ENCODE data around the gene IZUMO1.

DNA sequence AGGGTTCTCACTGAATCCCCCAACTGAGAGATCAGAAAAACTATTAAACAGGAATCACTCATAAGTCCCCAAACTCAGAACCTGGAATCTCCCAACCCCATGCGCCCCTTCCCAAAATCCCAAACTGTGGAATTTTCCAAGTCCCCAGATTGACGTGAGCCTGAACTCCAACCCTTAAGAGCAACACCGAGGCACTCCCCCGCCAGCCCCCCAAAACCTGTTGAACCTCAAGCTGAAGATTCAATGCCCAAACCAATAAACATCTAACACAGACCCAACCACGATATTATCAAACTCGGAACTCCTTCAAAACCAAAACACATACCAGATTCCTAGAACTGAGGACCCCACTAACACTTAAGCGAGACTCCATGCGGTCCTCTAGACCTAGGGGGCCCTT is 599 bp downstream of the IZUMO1 start:
- TF ChIP-seq, protein P1, sequence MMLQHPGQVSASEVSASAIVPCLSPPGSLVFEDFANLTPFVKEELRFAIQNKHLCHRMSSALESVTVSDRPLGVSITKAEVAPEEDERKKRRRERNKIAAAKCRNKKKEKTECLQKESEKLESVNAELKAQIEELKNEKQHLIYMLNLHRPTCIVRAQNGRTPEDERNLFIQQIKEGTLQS (IDR thresholded peaks at IDR 0.05; ENCODE audit: insufficient read depth, low read depth, low read length): no peak
- no peak for TF ChIP-seq BACH1 (IDR thresholded peaks at IDR 0.05; ENCODE audit: low read length)
- no peak for TF ChIP-seq NANOG (IDR thresholded peaks at IDR 0.05; ENCODE audit: insufficient read depth, low read depth, low read length, poor library complexity, severe bottlenecking)
- TF ChIP-seq, protein P2, sequence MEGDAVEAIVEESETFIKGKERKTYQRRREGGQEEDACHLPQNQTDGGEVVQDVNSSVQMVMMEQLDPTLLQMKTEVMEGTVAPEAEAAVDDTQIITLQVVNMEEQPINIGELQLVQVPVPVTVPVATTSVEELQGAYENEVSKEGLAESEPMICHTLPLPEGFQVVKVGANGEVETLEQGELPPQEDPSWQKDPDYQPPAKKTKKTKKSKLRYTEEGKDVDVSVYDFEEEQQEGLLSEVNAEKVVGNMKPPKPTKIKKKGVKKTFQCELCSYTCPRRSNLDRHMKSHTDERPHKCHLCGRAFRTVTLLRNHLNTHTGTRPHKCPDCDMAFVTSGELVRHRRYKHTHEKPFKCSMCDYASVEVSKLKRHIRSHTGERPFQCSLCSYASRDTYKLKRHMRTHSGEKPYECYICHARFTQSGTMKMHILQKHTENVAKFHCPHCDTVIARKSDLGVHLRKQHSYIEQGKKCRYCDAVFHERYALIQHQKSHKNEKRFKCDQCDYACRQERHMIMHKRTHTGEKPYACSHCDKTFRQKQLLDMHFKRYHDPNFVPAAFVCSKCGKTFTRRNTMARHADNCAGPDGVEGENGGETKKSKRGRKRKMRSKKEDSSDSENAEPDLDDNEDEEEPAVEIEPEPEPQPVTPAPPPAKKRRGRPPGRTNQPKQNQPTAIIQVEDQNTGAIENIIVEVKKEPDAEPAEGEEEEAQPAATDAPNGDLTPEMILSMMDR (IDR thresholded peaks at IDR 0.05; ENCODE audit: control extremely low read depth in 1 of 3, insufficient read depth in 1 of 3, low read depth in 1 of 3, low read length in 3 of 3): no peak
- TF ChIP-seq EGR1 (IDR thresholded peaks at IDR 0.05; ENCODE audit: borderline replicate concordance, low read depth, low read length): no peak
- no peak for TF ChIP-seq EP300 (IDR thresholded peaks at IDR 0.05; ENCODE audit: borderline replicate concordance in 1 of 2, low read depth in 2 of 2, low read length in 2 of 2)
- no peak for TF ChIP-seq POLR2A (IDR thresholded peaks at IDR 0.05; ENCODE audit: control extremely low read depth in 1 of 2, low read depth in 2 of 2, low read length in 2 of 2)
- no peak for TF ChIP-seq EZH2 (IDR thresholded peaks at IDR 0.05; ENCODE audit: low read depth, low read length, severe bottlenecking)
- TF ChIP-seq KDM1A (IDR thresholded peaks at IDR 0.05; ENCODE audit: borderline replicate concordance, low read length): no peak
- TF ChIP-seq ASH2L (IDR thresholded peaks at IDR 0.05; ENCODE audit: low read length): no peak
- TF ChIP-seq RAD21 (IDR thresholded peaks at IDR 0.05 in 1 of 2, conservative IDR thresholded peaks at IDR 0.05 in 1 of 2; ENCODE audit: low read depth in 2 of 2, low read length in 2 of 2): no peak
- TF ChIP-seq HDAC6 (IDR thresholded peaks at IDR 0.05; ENCODE audit: low read depth, low read length): no peak
